HG02852 (cell line): ENCODE measurements around the gene SRC.
"Not testable (repeated sequence)": the region's sequence is repeated elsewhere in the genome, so short reads cannot be mapped to it uniquely, and the experiment has no call there.

Experiments used
- ATAC-seq: cut with Tn5 transposase; IDR thresholded peaks from one replicate; pipeline ENCODE4 v1.9.1; 2021; ENCODE audit warnings: mild to moderate bottlenecking, moderate library complexity; ENCODE audit not compliant: unreplicated experiment

SRC gene

DNA sequence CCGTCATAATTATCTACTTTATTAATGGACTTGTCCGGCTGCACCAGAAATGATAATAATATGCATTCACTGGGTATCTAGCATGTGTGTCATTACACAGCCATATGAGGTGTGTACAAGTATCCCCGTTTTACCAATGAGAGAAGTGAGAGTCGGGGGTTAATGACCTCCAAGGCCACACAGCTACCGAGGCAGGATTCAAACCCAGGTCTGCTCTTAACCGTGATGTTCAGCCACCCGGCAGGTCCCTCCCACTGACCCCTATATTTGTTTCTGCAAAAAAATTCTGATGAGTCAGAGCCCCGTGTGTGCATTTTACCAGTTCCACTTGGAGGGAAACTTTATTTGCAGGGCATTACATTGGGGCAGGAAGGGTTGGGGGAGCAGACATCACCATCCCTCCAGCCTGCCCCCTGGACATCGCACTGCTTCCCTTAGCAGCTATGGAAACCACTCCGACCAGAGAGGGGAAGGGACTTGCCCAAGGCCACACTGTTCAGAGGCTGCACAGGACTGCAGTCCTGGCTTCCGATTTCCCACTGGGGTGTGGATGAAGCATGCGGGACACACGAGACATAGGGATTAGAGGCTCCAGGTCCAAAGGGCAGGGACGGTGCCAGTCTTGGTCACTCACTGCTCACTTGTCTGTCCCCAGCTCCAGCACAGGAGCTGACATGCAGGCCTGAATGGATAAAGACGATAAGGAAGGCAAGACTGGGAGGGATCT is 10.1 kb upstream of the SRC start:
- ATAC-seq, result no peak

DNA sequence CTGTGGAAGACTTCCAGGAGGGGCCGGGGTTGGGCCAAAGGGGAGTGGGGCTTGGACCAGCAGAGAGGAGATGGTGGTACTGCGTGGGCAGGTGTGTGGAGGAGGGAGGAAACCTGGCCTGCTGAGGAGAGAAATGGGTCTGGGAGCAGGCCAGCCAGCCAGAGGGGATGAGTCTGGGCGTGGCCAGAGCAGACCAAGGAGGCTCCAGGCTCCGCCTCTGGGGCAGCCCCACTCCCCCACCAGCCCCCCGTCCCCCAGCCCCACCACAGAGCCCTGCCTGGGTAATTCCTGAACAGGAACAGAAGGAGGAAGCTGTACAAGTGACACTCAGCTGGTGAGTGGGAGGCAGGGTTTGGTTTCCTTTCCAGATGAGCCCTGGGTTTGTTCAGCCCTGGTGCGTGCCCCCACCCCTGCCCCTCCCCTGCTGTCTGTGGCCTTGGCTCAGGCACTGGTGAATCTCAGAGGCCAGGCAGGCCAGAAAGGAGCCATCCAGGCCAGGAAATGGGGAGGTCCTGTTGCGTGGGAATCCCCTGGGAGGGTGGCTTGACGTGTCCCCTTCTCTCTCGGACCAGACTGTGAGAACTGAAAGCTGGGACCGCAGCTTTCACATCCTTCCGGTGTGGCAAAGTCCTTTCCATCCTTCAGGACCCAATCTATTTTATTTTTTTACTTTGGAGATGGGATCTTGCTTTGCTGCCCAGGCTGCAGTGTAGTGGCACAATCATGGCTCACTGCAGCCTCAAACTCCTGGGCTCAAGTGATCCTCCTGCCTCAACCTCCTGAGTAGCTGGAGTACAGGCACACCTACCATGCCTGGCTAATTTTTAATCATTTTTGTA is 9.4 kb upstream of the SRC start:
- peak; percentile 72 for ATAC-seq

DNA sequence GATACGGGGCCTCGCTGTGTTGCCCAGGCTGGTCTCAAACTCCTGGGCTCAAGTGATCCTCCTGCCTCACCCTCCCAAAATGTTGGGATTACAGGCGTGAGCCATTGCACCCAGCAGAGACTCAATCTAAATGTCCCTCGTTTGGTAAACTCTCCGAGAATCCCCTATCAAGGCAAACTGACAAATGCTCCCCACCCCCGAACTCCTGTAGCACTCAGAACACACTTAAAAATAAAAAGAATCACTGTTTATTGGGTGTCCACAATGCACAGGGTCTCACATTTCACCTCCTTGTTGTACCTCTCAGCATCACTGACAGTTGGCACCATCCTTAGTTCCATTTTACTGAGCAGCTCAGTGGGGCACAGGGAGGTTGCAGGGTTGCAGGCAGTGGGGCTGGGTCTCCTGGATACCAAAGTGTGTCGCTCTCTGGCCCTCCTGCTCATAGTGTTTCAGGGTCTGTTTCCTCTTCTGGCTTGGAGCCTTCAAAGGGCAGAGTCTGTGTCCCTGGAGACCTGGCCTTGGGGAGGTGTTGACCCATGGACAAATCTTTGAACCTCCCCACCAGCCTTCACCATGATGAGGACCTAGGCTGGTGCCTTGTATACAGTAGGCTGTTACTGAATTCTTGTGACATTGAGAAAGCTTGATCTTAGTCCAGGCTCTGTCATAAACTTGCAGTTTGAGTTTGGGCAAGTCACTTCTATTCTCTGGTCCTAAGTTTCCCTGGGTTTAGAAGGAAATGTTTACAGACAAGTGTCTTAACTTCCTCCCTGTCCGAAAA is 8.5 kb upstream of the SRC start:
- ATAC-seq, result no peak

DNA sequence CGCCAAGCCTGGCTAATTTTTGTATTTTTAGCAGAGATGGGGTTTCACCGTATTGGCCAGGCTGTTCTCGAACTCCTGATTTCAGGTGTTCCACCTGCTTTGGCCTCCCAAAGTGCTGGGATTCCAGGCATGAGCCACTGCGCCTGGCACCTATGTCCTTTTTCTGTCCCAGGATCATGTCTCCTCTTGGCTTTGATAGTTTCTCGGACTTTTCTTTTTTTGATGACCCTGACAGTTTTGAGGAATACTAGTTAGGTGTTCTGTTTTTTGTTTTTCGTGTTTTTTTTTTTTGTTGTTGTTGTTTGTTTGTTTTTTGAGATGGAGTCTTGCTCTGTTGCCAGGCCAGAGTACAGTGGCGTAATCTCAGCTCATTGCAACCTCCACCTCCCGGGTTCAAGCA is 7.6 kb upstream of the SRC start:
- not testable (repeated sequence) for ATAC-seq

DNA sequence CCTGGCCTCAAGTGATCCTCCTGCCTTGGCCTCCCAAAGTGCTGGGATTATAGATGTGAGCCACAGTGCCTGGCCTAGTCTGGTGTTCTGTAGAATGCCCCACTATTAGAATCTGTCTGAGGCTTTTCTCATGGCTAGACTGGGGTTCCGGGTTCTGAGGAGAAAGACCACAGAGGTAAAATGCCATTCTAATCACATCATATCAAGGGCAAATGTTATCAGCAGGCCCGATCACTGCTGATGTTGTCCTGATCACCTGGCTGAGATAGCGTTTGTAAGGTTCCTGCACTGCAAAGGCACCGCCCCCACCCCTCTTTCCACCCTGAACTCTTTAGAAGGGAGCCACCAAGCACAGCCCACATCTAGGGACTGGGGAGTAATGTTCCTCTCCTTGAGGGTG is 6.7 kb upstream of the SRC start:
- ATAC-seq, result no peak

DNA sequence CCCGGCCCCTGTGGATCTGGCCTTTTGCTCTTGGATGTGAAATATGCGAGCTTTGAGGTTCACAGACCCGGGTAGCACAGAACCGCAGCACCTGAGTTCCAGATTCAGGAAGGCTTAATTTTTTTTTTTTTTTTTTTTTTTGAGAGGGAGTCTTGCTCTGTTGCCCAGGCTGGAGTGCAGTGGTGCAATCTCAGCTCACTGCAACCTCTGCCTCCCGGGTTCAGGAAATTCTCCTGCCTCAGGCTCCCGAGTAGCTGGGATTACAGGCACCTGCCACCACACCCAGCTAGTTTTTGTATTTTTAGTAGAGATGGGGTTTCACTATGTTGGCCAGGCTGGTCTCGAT is 6.2 kb upstream of the SRC start:
- ATAC-seq, result not testable (repeated sequence)

DNA sequence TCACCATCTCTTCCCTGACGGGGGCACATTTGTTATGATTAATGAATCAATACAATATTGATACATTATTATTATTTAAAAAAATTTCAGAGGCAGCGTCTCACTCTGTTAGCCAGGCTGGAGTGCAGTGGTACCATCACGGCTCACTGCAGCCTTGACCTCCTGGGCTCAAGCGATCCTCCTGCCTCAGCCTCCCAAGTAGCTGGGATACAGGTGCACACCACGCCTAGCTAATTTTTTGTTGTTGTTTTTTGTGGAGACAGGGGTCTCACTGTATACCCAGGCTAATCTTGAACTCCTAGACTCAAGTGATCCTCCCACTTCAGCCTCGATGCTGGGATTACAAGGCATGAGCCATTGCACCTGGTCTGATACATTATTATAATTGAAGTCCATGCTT is 4.9 kb upstream of the SRC start:
- no peak for ATAC-seq

DNA sequence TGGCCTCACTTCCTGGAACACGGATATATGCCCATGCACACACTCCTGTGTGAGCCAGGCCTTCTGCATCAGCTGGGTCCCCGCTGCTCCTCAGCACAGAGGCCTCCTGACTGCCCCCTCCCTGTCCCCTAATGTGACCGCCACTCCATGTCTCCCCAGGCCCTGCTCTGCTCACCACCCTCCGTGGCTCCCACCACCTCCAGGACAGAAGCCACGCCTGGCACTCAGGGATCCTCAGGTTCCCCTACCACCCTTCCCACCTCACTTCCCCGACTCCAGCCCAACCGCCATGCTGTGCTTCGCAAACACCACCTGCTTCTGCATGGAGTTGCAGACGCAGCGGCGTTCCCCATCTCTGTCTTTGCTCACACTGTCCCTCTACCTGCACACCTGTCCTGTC is 4.3 kb upstream of the SRC start:
- ATAC-seq, result no peak

DNA sequence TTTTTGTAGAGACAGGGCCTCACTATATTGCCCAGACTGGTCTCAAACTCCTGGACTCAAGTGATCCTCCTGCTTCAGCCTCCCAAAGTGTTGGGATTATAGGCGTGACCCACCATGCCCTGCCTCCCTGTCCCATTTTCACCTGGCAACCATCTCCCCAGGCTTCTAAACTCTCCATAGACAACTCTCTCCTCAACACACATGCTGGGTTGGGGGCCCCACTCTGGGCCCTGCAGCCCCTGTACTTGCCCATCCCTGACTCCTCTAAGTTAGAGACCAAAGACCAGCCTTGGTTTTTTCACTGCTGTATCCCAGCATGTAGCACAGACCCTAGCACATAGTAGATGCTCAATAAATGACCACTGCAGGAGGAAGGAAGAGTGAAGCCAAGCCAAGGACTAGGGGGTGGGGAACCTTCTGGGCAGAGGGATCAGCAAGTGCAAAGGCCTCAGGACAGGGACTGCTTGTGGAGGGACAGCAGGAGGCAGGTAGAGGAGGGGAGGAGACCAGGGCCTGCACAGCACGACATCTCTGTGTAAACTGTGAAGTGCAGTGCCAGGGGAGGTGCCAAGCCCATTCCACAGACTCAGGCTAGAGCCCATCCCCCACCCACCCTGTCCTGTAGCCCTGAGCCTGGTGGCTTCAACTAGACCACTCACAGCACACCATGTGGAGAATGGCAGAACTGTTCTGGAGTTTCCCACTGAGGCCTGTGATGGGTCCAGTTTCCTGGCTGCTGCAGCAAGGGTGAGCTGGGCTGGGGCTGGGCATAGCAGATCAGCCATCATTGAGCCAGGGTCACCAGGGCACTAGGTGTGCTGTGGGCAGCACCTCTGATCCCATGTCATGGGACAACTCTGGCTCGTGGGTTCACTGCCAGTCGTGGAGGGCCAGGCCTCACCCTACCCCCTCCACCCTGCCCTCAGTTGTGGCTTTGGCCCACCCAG is 3.4 kb upstream of the SRC start:
- ATAC-seq, result no peak

DNA sequence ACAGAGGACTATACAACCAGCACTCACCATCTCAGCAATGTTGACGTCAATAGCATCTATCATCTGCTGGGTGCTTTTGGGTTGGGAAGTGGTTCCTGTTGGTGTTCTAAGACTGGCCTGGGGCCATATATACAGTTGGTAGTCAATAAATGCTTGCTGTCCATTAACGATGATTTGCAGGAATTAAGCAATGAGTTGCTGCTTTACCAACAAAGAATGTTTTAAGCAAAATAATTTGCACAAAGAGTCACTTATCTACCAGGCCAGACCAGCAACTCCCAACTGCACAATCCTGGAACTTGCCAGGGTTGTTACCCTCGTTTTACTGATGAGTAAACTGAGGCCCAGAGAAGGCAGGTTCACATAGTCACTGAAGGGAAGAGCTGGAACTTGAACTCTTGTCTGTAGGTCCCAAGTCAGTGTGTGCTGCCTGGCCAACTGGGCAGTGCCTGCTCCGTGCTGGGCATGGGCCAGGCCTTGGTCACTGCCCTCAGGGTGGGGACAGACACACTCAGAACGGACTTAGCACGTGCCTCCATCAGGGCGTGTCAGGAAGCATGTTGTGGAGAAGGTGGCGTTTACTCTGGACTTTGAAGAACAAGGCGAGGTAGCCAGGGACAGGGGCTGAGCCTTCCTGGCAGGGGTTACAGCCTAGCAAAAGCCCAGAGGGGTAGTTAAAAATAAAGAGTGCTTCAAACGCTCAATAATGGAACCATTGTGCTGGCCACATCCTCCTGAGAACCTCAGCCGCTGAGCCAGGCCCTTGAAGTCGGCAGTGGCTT is 2.5 kb upstream of the SRC start:
- no peak for ATAC-seq

DNA sequence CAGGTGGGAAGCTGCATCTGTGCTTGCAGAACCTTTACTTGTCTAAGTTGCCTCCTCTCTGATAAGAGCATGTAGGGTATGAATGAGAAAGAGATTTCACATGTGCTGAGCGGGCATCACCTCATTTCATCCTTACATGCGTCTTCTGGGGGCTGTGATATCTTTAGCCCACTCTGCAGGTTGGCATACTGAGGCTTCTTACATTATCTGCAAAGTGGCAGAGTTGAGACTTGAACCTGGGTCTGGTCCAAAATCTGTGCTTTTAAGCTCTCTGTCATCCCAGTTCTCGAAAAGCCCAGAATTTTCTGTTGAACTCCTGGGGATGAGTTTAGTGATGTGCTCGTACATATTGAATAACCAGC is 2.0 kb upstream of the SRC start:
- ATAC-seq, result no peak

DNA sequence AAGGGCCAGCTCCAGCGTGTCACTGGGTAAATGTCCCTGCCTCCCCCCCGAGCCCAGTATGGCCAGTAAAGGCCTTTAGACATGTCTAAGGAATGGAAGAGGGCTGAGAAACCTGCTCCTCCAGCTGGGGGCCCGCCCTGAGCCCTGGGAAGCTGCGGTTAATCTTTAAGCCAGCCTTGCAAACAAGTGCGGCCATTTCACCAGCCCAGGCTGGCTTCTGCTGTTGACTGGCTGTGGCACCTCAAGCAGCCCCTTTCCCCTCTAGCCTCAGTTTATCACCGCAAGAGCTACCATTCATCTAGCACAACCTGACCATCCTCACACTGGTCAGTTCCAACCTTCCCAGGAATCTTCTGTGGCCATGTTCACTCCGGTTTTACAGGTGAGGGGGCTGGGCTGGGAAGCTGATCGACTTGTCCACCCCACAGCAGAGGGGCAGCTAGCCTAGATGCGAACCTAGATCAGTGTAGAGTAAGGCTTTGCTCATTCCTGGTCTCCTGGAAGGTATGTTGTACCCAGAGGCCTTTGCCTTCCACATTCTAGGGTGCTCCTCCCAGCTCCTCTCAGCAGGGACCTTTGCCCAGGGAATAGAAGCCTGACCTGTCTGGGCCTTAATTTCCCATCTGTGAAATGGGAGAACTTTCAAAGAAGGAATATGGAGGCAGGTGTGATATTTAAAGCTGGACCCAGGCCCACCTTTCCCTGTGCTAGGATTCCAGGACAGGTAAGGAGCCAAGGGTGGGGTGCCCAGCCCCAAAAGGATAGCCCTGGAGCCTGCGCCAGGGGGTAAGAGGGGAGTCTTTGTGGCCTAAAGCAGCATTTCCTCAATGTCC is 1.2 kb upstream of the SRC start:
- no peak for ATAC-seq

DNA sequence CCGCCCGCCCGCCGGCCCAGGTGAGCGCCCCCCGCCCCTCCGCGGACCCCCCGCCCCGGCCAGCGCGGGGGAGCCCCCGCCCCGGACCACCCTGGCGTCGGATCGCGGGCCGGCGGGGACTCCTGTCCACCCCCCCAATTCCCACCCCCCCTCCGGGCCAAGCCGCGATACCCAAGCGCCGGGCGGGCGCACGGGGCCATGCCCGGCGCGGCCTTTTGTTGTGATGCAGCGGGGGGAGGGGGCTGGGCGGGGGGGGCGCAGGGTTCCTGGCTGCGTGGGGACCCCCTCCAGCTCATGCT is 245 bp downstream of the SRC start:
- ATAC-seq, result no peak

DNA sequence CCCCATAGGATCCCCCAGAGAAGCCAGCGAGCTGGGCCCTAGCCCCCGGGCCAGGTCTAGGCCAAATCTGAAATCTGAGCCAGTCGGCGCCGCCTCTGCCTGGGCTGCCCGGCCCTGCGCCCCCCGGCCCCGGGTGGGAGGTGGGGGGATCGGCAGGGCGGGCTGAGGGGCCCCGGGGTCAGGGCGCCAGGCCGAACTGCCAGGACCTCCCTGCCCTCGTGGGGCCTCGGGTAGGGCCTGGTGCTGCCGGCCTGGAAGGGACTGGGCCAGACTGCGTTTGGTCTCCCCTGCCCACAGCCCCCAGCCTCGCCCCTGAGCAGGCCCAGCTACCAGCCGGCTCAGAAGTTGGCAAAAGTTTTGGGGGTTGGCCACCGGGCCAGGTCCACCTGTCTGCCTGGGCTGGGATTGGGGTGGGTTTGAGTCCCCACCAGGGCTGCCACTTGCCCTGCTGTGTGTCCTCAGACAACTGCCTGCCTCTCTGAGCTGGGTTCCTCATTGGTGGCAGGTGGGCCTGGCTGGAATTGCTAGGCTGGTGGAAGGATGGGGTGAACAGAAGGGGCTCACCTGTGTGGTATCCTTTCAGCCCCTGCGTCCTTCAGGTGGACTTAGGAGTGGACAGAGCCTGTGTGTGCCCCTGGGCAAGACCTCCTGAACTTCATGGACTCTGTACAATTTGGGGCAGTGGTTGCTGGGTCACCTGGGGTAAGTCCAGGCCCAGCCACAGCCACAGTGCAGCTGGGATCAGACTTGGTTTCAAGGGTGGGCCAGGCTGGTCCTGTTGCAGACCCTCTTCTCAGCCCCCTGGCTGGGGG is 801 bp downstream of the SRC start:
- ATAC-seq, result no peak

DNA sequence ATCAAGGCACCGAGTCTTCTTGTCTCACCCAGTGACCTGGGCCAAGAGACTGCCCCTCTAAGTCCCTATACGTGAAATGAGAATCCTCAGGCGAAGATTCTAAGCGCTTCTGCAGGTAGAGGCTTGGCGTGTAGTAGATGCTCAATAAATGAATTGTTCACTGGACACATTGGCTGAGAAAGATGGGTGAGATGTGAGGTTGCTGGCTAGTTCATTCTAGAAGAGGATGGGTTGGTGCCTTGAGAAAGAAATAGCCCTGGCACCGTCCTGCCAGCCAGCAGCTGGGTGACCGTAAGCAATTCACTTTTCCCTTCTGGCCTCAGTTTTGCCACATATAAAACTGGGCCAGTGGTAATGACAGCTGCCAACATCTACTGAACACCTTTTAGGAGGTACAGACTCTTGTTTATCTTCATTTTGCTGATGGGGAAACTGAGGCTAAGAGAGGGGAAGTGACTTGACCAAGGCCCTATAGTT is 1.4 kb downstream of the SRC start:
- ATAC-seq, result no peak

DNA sequence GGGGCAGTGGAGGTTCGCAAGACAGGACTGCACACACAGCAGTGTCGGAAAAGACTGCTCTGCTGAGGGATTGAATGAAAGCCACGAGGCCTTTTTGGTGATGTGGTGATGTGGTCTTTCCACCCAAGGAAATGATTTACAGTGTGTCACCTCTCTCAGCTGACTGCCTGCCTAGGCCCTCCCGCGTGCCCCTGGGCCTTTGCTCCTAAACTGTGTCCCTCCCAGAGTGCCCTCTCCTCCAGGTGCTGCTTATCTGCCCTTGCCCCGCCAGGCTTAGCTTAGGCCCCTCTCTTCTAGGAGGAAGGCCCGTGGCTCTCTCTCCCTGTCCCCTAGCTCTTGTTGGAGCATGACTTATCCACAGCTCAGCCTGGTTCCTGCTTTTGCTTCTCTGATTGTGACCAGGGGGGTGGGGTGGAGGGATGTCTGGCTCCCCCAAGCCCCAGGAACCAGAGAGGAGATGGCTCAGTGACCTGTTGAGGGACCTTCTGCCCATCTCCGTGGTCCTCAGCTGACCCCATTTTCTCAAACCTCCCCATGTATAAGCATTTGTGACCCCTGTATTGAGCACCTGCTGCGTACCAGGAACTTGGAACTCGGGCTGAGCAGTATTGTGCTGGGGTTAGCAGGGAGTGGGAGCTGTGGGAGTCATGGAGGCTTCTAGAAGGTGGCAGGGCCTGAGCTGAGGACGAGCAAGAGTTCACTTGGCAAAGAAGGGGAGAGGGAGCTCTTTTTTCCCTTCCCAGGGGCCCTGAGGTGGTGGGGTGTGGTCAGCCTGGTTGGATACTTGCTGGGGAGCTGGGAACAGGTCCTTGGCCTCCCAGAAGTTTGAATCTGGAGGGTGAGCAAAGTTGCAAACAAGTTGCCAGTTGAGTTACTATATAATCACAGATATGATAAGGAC is 2.2 kb downstream of the SRC start:
- ATAC-seq, result no peak

DNA sequence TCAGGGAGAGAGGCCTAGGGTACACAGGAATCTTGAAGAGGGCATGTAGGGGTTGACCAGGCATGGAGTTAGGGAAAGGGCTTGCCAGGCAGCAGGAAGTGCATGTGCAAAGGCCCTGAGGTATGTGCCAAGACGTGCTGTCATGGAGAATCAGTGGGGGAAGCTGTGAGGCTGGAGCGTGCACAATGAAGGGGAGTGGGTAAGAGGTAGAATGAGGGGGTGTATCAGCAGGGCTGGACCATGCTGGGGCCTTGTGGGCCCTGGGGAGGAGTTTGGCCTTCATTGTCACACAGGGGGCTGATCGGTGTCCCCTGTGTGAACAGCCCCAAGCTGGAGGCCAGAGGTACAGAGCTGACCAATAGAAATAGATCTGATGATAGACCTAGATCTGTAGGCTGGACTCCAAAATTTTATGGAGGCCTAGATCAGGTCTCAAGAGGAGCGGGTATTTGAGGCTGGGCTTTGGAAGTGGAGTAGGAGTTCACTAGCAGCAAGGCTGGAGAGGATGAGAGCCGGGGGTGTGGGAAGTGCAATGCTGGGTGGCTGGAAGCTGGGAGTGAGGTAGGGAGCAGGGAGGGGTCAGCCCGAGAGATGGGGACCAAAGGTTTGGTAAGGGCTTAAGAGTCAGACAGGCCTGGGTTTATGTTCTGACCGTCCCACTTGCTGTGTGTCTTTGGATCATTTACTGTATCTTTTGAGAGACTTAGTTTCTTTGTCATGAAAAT is 3.0 kb downstream of the SRC start:
- ATAC-seq, result no peak
